Mesendoderm (in vitro differentiated cells): ENCODE measurements around the gene MKRN2.

Experiments used
- DNase-seq: peaks from one replicate; pipeline ENCODE4 v3.0.0; 2013
- H2AK5ac ChIP-seq: 2 replicates; pipeline ENCODE4 v1.6.1; 2013; ENCODE audit warnings: low read length, inconsistent platforms
- H2BK120ac ChIP-seq: 2 replicates; pipeline ENCODE4 v1.6.1; 2013; ENCODE audit warnings: low read depth, mild to moderate bottlenecking, low read length, moderate library complexity, mixed read lengths
- H2BK15ac ChIP-seq: replicated peaks from 2 replicates; pipeline ENCODE4 v1.6.1; 2013; ENCODE audit warnings: low read depth, mild to moderate bottlenecking, moderate library complexity
- H2BK5ac ChIP-seq: 2 replicates; pipeline ENCODE4 v1.6.1; 2013; ENCODE audit warnings: low read length, inconsistent platforms
- H3K18ac ChIP-seq: 2 replicates; pipeline ENCODE4 v1.6.1; 2013; ENCODE audit warnings: mild to moderate bottlenecking, low read length, mixed read lengths
- H3K23ac ChIP-seq: one replicate; pipeline ENCODE4 v1.6.1; 2013; ENCODE audit warnings: low read length
- H3K27ac ChIP-seq: 2 replicates; pipeline ENCODE4 v1.5.1; 2013; ENCODE audit warnings: low read depth, mild to moderate bottlenecking, inconsistent platforms, low read length, moderate library complexity
- H3K27me3 ChIP-seq: 2 replicates; pipeline ENCODE4 v1.6.1; 2013; ENCODE audit warnings: low read length, control low read depth, mild to moderate bottlenecking, inconsistent platforms; ENCODE audit not compliant: insufficient read depth, poor library complexity
- H3K36me3 ChIP-seq: 2 replicates; pipeline ENCODE4 v1.6.1; 2013; ENCODE audit warnings: low read length, inconsistent platforms; ENCODE audit not compliant: control insufficient read depth, insufficient read depth
- H3K4ac ChIP-seq: one replicate; pipeline ENCODE4 v1.6.1; 2013; ENCODE audit warnings: low read depth, mild to moderate bottlenecking, low read length, moderate library complexity
- H3K4me1 ChIP-seq: 2 replicates; pipeline ENCODE4 v1.6.1; 2013; ENCODE audit warnings: low read depth, low read length, inconsistent platforms; ENCODE audit not compliant: control insufficient read depth
- H3K4me2 ChIP-seq: 2 replicates; pipeline ENCODE4 v1.6.1; 2013; ENCODE audit warnings: low read length
- H3K4me3 ChIP-seq: 2 replicates; pipeline ENCODE4 v1.5.1; 2013; ENCODE audit warnings: mild to moderate bottlenecking, low read length
- H3K56ac ChIP-seq: one replicate; pipeline ENCODE4 v1.6.1; 2013; ENCODE audit warnings: low read length
- H3K79me1 ChIP-seq: 2 replicates; pipeline ENCODE4 v1.6.1; 2013; ENCODE audit warnings: low read length, inconsistent platforms
- H3K79me2 ChIP-seq: 2 replicates; pipeline ENCODE4 v1.6.1; 2013; ENCODE audit warnings: mild to moderate bottlenecking, low read length; ENCODE audit not compliant: control insufficient read depth, insufficient read depth
- H3K9ac ChIP-seq: 2 replicates; pipeline ENCODE4 v1.6.1; 2013; ENCODE audit warnings: low read length, inconsistent platforms
- H4K5ac ChIP-seq: one replicate; pipeline ENCODE4 v1.6.1; 2013; ENCODE audit warnings: low read length
- H4K8ac ChIP-seq: one replicate; pipeline ENCODE4 v1.6.1; 2013; ENCODE audit warnings: low read depth, mild to moderate bottlenecking, control low read depth, low read length, moderate library complexity
- WGBS: extraction: QIAGEN DNeasy Blood & Tissue Kit; methylation state at CpG from one replicate; pipeline ENCODE4 v1.1.7; 2013; ENCODE audit warnings: low lambda C conversion rate, missing lambda C conversion rate; ENCODE audit not compliant: insufficient coverage; ENCODE audit errors: extremely low coverage; 5-methylcytosine and 5-hydroxymethylcytosine counted together

MKRN2 gene

GRCh38 chr3:12613250-12613649, 56.4 kb downstream of the MKRN2 start:
- H3K56ac ChIP-seq = no peak overlapping the region
- H4K8ac ChIP-seq = no peak overlapping the region
- no peak overlapping the region for H2BK15ac ChIP-seq
- H3K36me3 ChIP-seq = no peaks in the 10 kb centered on the region
- H3K4me2 ChIP-seq = no peak overlapping the region
- H3K79me2 ChIP-seq = peaks cover 13% of the 10 kb centered on the region
- H3K4ac ChIP-seq = no peak overlapping the region
- H3K79me1 ChIP-seq = peaks cover 11% of the 10 kb centered on the region
- no peaks in the 10 kb centered on the region for H3K4me1 ChIP-seq
- H3K18ac ChIP-seq = no peak overlapping the region
- no peak overlapping the region for H2BK5ac ChIP-seq
- no peak overlapping the region for H4K5ac ChIP-seq
- peak; percentile 6 for DNase-seq
- no peak overlapping the region for H2AK5ac ChIP-seq
- no CpG with 5 or more reads among the region's 4 CpGs for WGBS
- H3K27me3 ChIP-seq = no peaks in the 10 kb centered on the region
- H3K23ac ChIP-seq = no peak overlapping the region
- H3K4me3 ChIP-seq = no peak overlapping the region
- H3K9ac ChIP-seq = no peak overlapping the region
- no peak overlapping the region for H3K27ac ChIP-seq
- H2BK120ac ChIP-seq = no peak overlapping the region

GRCh38 chr3:12615266-12615665, 58.4 kb downstream of the MKRN2 start:
- H3K4ac ChIP-seq = no peak overlapping the region
- H2AK5ac ChIP-seq = no peak overlapping the region
- H3K56ac ChIP-seq = no peak overlapping the region
- DNase-seq = no peak
- H3K27me3 ChIP-seq = no peaks in the 10 kb centered on the region
- no peak overlapping the region for H3K23ac ChIP-seq
- no peak overlapping the region for H3K27ac ChIP-seq
- peaks cover 12% of the 10 kb centered on the region for H3K79me1 ChIP-seq
- no peak overlapping the region for H2BK5ac ChIP-seq
- H3K79me2 ChIP-seq = peaks cover 19% of the 10 kb centered on the region
- H3K9ac ChIP-seq = no peak overlapping the region
- H3K4me1 ChIP-seq = no peaks in the 10 kb centered on the region
- no peak overlapping the region for H4K5ac ChIP-seq
- no peak overlapping the region for H3K18ac ChIP-seq
- peaks cover 1% of the 10 kb centered on the region for H3K36me3 ChIP-seq
- no peak overlapping the region for H4K8ac ChIP-seq
- no peak overlapping the region for H2BK15ac ChIP-seq
- H2BK120ac ChIP-seq = no peak overlapping the region
- H3K4me3 ChIP-seq = no peak overlapping the region
- WGBS = 100% methylated on average over 2 of the region's 4 CpGs
- no peak overlapping the region for H3K4me2 ChIP-seq

GRCh38 chr3:12618426-12618825, 61.5 kb downstream of the MKRN2 start:
- H3K18ac ChIP-seq = no peak overlapping the region
- DNase-seq = no peak
- H3K27ac ChIP-seq = no peak overlapping the region
- no peak overlapping the region for H3K9ac ChIP-seq
- H2BK120ac ChIP-seq = no peak overlapping the region
- no peak overlapping the region for H2AK5ac ChIP-seq
- H3K36me3 ChIP-seq = peaks cover 1% of the 10 kb centered on the region
- no peak overlapping the region for H3K4me3 ChIP-seq
- no peaks in the 10 kb centered on the region for H3K4me1 ChIP-seq
- H3K23ac ChIP-seq = no peak overlapping the region
- no peak overlapping the region for H3K56ac ChIP-seq
- H4K5ac ChIP-seq = no peak overlapping the region
- H3K27me3 ChIP-seq = no peaks in the 10 kb centered on the region
- H4K8ac ChIP-seq = no peak overlapping the region
- H3K4me2 ChIP-seq = no peak overlapping the region
- peaks cover 8% of the 10 kb centered on the region for H3K79me1 ChIP-seq
- no CpG with 5 or more reads among the region's 6 CpGs for WGBS
- H3K79me2 ChIP-seq = peaks cover 28% of the 10 kb centered on the region
- no peak overlapping the region for H3K4ac ChIP-seq
- no peak overlapping the region for H2BK5ac ChIP-seq
- no peak overlapping the region for H2BK15ac ChIP-seq

GRCh38 chr3:12620305-12620704, 63.4 kb downstream of the MKRN2 start:
- Histone ChIP-seq H3K79me1 (peaks cover 7% of the 10 kb centered on the region), H3K27ac (no peak overlapping the region), H3K18ac (no peak overlapping the region), H3K4me2 (no peak overlapping the region), H4K5ac (no peak overlapping the region), H3K4me1 (no peaks in the 10 kb centered on the region), H3K56ac (no peak overlapping the region), H2AK5ac (no peak overlapping the region), H4K8ac (no peak overlapping the region), H3K79me2 (peaks cover 35% of the 10 kb centered on the region), H3K23ac (no peak overlapping the region), H3K27me3 (no peaks in the 10 kb centered on the region), H2BK5ac (no peak overlapping the region), H3K36me3 (peaks cover 1% of the 10 kb centered on the region), H3K4ac (no peak overlapping the region), H3K4me3 (no peak overlapping the region), H2BK120ac (no peak overlapping the region), H3K9ac (no peak overlapping the region), H2BK15ac (no peak overlapping the region)
- no CpG with 5 or more reads among the region's 6 CpGs for WGBS
- no peak for DNase-seq

GRCh38 chr3:12620729-12621128, 63.8 kb downstream of the MKRN2 start:
- H3K56ac ChIP-seq = no peak overlapping the region
- H2BK5ac ChIP-seq = no peak overlapping the region
- no peak overlapping the region for H3K4me3 ChIP-seq

GRCh38 chr3:12622335-12622734, 65.4 kb downstream of the MKRN2 start:
- Histone ChIP-seq H3K9ac (no peak overlapping the region), H3K27me3 (no peaks in the 10 kb centered on the region), H4K5ac (no peak overlapping the region), H3K4me3 (no peak overlapping the region), H3K36me3 (peaks cover 1% of the 10 kb centered on the region), H3K23ac (no peak overlapping the region), H3K27ac (no peak overlapping the region), H3K4me1 (no peaks in the 10 kb centered on the region), H2BK5ac (no peak overlapping the region), H4K8ac (no peak overlapping the region), H3K18ac (no peak overlapping the region), H3K56ac (no peak overlapping the region), H3K4me2 (no peak overlapping the region), H3K79me2 (peaks cover 43% of the 10 kb centered on the region), H2AK5ac (no peak overlapping the region), H2BK15ac (no peak overlapping the region), H2BK120ac (no peak overlapping the region), H3K79me1 (peaks cover 5% of the 10 kb centered on the region), H3K4ac (no peak overlapping the region)
- no peak for DNase-seq
- WGBS = no CpG with 5 or more reads among the region's 4 CpGs

More at GRCh38 chr3:12620729-12621128, 63.8 kb downstream of the MKRN2 start:
- H3K36me3 ChIP-seq = peaks cover 1% of the 10 kb centered on the region
- no peak overlapping the region for H2BK15ac ChIP-seq
- no peak overlapping the region for H2BK120ac ChIP-seq
- H3K4me2 ChIP-seq = no peak overlapping the region
- no peak overlapping the region for H4K5ac ChIP-seq
- H3K9ac ChIP-seq = no peak overlapping the region
- peaks cover 5% of the 10 kb centered on the region for H3K79me1 ChIP-seq
- H3K18ac ChIP-seq = no peak overlapping the region
- no peak overlapping the region for H4K8ac ChIP-seq
- H3K79me2 ChIP-seq = peaks cover 37% of the 10 kb centered on the region
- H3K23ac ChIP-seq = no peak overlapping the region
- no peak overlapping the region for H3K27ac ChIP-seq
- DNase-seq = no peak
- no peaks in the 10 kb centered on the region for H3K4me1 ChIP-seq
- H3K27me3 ChIP-seq = no peaks in the 10 kb centered on the region
- H2AK5ac ChIP-seq = no peak overlapping the region
- H3K4ac ChIP-seq = no peak overlapping the region
